Activated T-cell treated with anti-CD3 and anti-CD28 coated beads, Interleukin-2, amount 50 U/mL, for 24 hours (primary cell): Measurements from ENCODE around the gene SUCLG2.

Experiments used
- DNase-seq: peaks from one replicate; pipeline ENCODE4 v3.0.0-alpha.2; 2020
- H3K27ac Mint-ChIP-seq: 2 replicates; pipeline ENCODE4 v1.8.0; 2020; ENCODE audit warnings: mild to moderate bottlenecking, mixed read lengths
- H3K27me3 Mint-ChIP-seq: 2 replicates; pipeline ENCODE4 v1.8.0; 2020; ENCODE audit warnings: mixed read lengths
- H3K36me3 Mint-ChIP-seq: 2 replicates; pipeline ENCODE4 v1.8.0; 2020; ENCODE audit warnings: low read depth, mixed read lengths
- H3K4me1 Mint-ChIP-seq: 2 replicates; pipeline ENCODE4 v1.8.0; 2020; ENCODE audit warnings: low read depth, mixed read lengths
- H3K4me3 Mint-ChIP-seq: 2 replicates; pipeline ENCODE4 v1.8.0; 2020; ENCODE audit warnings: mild to moderate bottlenecking, moderate library complexity, mixed read lengths
- H3K9me3 Mint-ChIP-seq: 2 replicates; pipeline ENCODE4 v1.8.0; 2020; ENCODE audit warnings: mixed read lengths

SUCLG2 gene

GRCh38 chr3:67661089-67661488, 6.7 kb upstream of the SUCLG2 start:
- Mint-ChIP-seq H3K27ac (no peak overlapping the region), H3K4me1 (peaks cover 45% of the 10 kb centered on the region), H3K4me3 (no peak overlapping the region), H3K27me3 (no peaks in the 10 kb centered on the region), H3K36me3 (no peaks in the 10 kb centered on the region), H3K9me3 (peaks cover 9% of the 10 kb centered on the region)
- DNase-seq = no peak

- Mint-ChIP-seq H3K4me3 (no peak overlapping the region), H3K36me3 (peaks cover 16% of the 10 kb centered on the region), H3K4me1 (peaks cover 45% of the 10 kb centered on the region), H3K27ac (no peak overlapping the region), H3K27me3 (no peaks in the 10 kb centered on the region), H3K9me3 (peaks cover 12% of the 10 kb centered on the region)
- DNase-seq = no peak
Measured at GRCh38 chr3:67657192-67657591, 2.8 kb upstream of the SUCLG2 start.

GRCh38 chr3:67656614-67657013, 2.2 kb upstream of the SUCLG2 start:
- Mint-ChIP-seq H3K4me3 (no peak overlapping the region), H3K27me3 (no peaks in the 10 kb centered on the region), H3K27ac (no peak overlapping the region), H3K4me1 (peaks cover 49% of the 10 kb centered on the region), H3K36me3 (peaks cover 22% of the 10 kb centered on the region), H3K9me3 (peaks cover 12% of the 10 kb centered on the region)
- no peak for DNase-seq

GRCh38 chr3:67655364-67656121, 1.1 kb upstream of the SUCLG2 start:
- DNase-seq = peak; percentile 77
- Mint-ChIP-seq H3K27me3 (no peaks in the 10 kb centered on the region), H3K9me3 (peaks cover 12% of the 10 kb centered on the region), H3K27ac (peak overlapping the region; percentile 83), H3K36me3 (peaks cover 33% of the 10 kb centered on the region), H3K4me3 (peak overlapping the region; percentile 82), H3K4me1 (peaks cover 54% of the 10 kb centered on the region)

GRCh38 chr3:67654844-67655177, 399 bp upstream of the SUCLG2 start:
- Mint-ChIP-seq H3K9me3 (peaks cover 12% of the 10 kb centered on the region), H3K4me1 (peaks cover 58% of the 10 kb centered on the region), H3K27ac (peak overlapping the region; percentile 83), H3K36me3 (peaks cover 38% of the 10 kb centered on the region), H3K27me3 (no peaks in the 10 kb centered on the region), H3K4me3 (peak overlapping the region; percentile 82)
- no peak for DNase-seq

- peaks cover 67% of the 10 kb centered on the region for H3K4me1 Mint-ChIP-seq
- peaks cover 48% of the 10 kb centered on the region for H3K36me3 Mint-ChIP-seq
- H3K4me3 Mint-ChIP-seq = peak overlapping the region; percentile 82
- DNase-seq = no peak
- peak overlapping the region; percentile 87 for H3K27ac Mint-ChIP-seq
- H3K9me3 Mint-ChIP-seq = peaks cover 12% of the 10 kb centered on the region
- no peaks in the 10 kb centered on the region for H3K27me3 Mint-ChIP-seq
Measured at GRCh38 chr3:67653425-67654098, 850 bp downstream of the SUCLG2 start.

- DNase-seq = no peak
- Mint-ChIP-seq H3K27ac (no peak overlapping the region), H3K9me3 (peaks cover 8% of the 10 kb centered on the region), H3K36me3 (peaks cover 77% of the 10 kb centered on the region), H3K4me1 (peaks cover 82% of the 10 kb centered on the region), H3K27me3 (no peaks in the 10 kb centered on the region), H3K4me3 (no peak overlapping the region)
Measured at GRCh38 chr3:67650084-67650483, 4.3 kb downstream of the SUCLG2 start.

GRCh38 chr3:67649681-67650080, 4.7 kb downstream of the SUCLG2 start:
- Mint-ChIP-seq H3K9me3 (peaks cover 6% of the 10 kb centered on the region), H3K27ac (no peak overlapping the region), H3K4me1 (peaks cover 81% of the 10 kb centered on the region), H3K27me3 (no peaks in the 10 kb centered on the region), H3K36me3 (peaks cover 80% of the 10 kb centered on the region), H3K4me3 (no peak overlapping the region)
- no peak for DNase-seq

- no peak for DNase-seq
- Mint-ChIP-seq H3K27ac (no peak overlapping the region), H3K9me3 (peaks cover 6% of the 10 kb centered on the region), H3K4me3 (no peak overlapping the region), H3K27me3 (no peaks in the 10 kb centered on the region), H3K4me1 (peaks cover 89% of the 10 kb centered on the region), H3K36me3 (peaks cover 86% of the 10 kb centered on the region)
Measured at GRCh38 chr3:67648701-67649100, 5.7 kb downstream of the SUCLG2 start.

- peaks cover 6% of the 10 kb centered on the region for H3K9me3 Mint-ChIP-seq
- DNase-seq = no peak
- H3K4me1 Mint-ChIP-seq = peaks cover 90% of the 10 kb centered on the region
- no peaks in the 10 kb centered on the region for H3K27me3 Mint-ChIP-seq
- no peak overlapping the region for H3K27ac Mint-ChIP-seq
- no peak overlapping the region for H3K4me3 Mint-ChIP-seq
- H3K36me3 Mint-ChIP-seq = peaks cover 87% of the 10 kb centered on the region
Measured at GRCh38 chr3:67648229-67648628, 6.2 kb downstream of the SUCLG2 start.

GRCh38 chr3:67647390-67647878, 7.0 kb downstream of the SUCLG2 start:
- no peak for DNase-seq
- H3K36me3 Mint-ChIP-seq = peaks cover 87% of the 10 kb centered on the region
- H3K9me3 Mint-ChIP-seq = peaks cover 6% of the 10 kb centered on the region
- peaks cover 87% of the 10 kb centered on the region for H3K4me1 Mint-ChIP-seq
- no peak overlapping the region for H3K27ac Mint-ChIP-seq
- no peaks in the 10 kb centered on the region for H3K27me3 Mint-ChIP-seq
- no peak overlapping the region for H3K4me3 Mint-ChIP-seq

- peaks cover 87% of the 10 kb centered on the region for H3K36me3 Mint-ChIP-seq
- H3K4me3 Mint-ChIP-seq = no peak overlapping the region
- no peaks in the 10 kb centered on the region for H3K27me3 Mint-ChIP-seq
- peaks cover 87% of the 10 kb centered on the region for H3K4me1 Mint-ChIP-seq
- no peak overlapping the region for H3K27ac Mint-ChIP-seq
- H3K9me3 Mint-ChIP-seq = peaks cover 6% of the 10 kb centered on the region
- DNase-seq = no peak
Measured at GRCh38 chr3:67646586-67647234, 7.7 kb downstream of the SUCLG2 start.

GRCh38 chr3:67644827-67645226, 9.6 kb downstream of the SUCLG2 start:
- Mint-ChIP-seq H3K36me3 (peaks cover 85% of the 10 kb centered on the region), H3K4me1 (peaks cover 86% of the 10 kb centered on the region), H3K27ac (no peak overlapping the region), H3K27me3 (no peaks in the 10 kb centered on the region), H3K4me3 (no peak overlapping the region), H3K9me3 (peaks cover 6% of the 10 kb centered on the region)
- no peak for DNase-seq

GRCh38 chr3:67642734-67643133, 11.7 kb downstream of the SUCLG2 start:
- Mint-ChIP-seq H3K9me3 (peaks cover 6% of the 10 kb centered on the region), H3K27ac (no peak overlapping the region), H3K4me1 (peaks cover 85% of the 10 kb centered on the region), H3K4me3 (no peak overlapping the region), H3K27me3 (no peaks in the 10 kb centered on the region), H3K36me3 (peaks cover 85% of the 10 kb centered on the region)
- no peak for DNase-seq

GRCh38 chr3:67642190-67642589, 12.2 kb downstream of the SUCLG2 start:
- H3K4me1 Mint-ChIP-seq = peaks cover 85% of the 10 kb centered on the region
- no peaks in the 10 kb centered on the region for H3K27me3 Mint-ChIP-seq
- H3K9me3 Mint-ChIP-seq = peaks cover 4% of the 10 kb centered on the region
- peaks cover 85% of the 10 kb centered on the region for H3K36me3 Mint-ChIP-seq
- no peak overlapping the region for H3K4me3 Mint-ChIP-seq
- DNase-seq = no peak
- H3K27ac Mint-ChIP-seq = no peak overlapping the region
